GM23338 (cell line): ENCODE results near the gene DCAF4.

Experiments used
- EZH2 ChIP-seq: fragments of 200-600 bp; sonication (generic); IDR thresholded peaks from one replicate; pipeline ENCODE4 v1.8.0; 2017; ENCODE audit warnings: antibody characterized with exemption, mild to moderate bottlenecking, low read depth; ENCODE audit not compliant: unreplicated experiment
- EZH2phosphoT487 ChIP-seq: fragments of 200-600 bp; sonication (generic); IDR thresholded peaks from one replicate; pipeline ENCODE4 v1.8.1; 2018; ENCODE audit warnings: antibody characterized with exemption; ENCODE audit not compliant: unreplicated experiment
- JUNB ChIP-seq: IDR thresholded peaks from one replicate; pipeline ENCODE4 v1.6.1; 2016; ENCODE audit warnings: antibody characterized with exemption; ENCODE audit not compliant: unreplicated experiment
- POLR2AphosphoS5 ChIP-seq: IDR thresholded peaks from 2 replicates; pipeline ENCODE4 v1.6.1; 2016; ENCODE audit warnings: antibody characterized with exemption, low read depth
- TF ChIP-seq, protein P1 (sequence below), 2 experiments: fragments of 200-600 bp in 1 of 2; sonication (generic) in 1 of 2; conservative IDR thresholded peaks; 2 replicates each; pipeline versions ENCODE4 v1.5.1 to v1.6.1; 2016 to 2017; ENCODE audit warnings: antibody characterized with exemption in 2 of 2, low read depth in 2 of 2, mild to moderate bottlenecking in 2 of 2, moderate library complexity in 1 of 2
- TF ChIP-seq, protein P2 (sequence below): IDR thresholded peaks from one replicate; pipeline ENCODE4 v1.6.1; 2018; ENCODE audit warnings: antibody characterized with exemption; ENCODE audit not compliant: unreplicated experiment

- TF ChIP-seq POLR2AphosphoS5 (no peak), EZH2phosphoT487 (no peak), EZH2 (no peak), JUNB (no peak)
- TF ChIP-seq, protein P1, sequence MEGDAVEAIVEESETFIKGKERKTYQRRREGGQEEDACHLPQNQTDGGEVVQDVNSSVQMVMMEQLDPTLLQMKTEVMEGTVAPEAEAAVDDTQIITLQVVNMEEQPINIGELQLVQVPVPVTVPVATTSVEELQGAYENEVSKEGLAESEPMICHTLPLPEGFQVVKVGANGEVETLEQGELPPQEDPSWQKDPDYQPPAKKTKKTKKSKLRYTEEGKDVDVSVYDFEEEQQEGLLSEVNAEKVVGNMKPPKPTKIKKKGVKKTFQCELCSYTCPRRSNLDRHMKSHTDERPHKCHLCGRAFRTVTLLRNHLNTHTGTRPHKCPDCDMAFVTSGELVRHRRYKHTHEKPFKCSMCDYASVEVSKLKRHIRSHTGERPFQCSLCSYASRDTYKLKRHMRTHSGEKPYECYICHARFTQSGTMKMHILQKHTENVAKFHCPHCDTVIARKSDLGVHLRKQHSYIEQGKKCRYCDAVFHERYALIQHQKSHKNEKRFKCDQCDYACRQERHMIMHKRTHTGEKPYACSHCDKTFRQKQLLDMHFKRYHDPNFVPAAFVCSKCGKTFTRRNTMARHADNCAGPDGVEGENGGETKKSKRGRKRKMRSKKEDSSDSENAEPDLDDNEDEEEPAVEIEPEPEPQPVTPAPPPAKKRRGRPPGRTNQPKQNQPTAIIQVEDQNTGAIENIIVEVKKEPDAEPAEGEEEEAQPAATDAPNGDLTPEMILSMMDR (conservative IDR thresholded peaks at IDR 0.05; ENCODE audit: low read depth in 2 of 2), result no peak
- TF ChIP-seq, protein P2, sequence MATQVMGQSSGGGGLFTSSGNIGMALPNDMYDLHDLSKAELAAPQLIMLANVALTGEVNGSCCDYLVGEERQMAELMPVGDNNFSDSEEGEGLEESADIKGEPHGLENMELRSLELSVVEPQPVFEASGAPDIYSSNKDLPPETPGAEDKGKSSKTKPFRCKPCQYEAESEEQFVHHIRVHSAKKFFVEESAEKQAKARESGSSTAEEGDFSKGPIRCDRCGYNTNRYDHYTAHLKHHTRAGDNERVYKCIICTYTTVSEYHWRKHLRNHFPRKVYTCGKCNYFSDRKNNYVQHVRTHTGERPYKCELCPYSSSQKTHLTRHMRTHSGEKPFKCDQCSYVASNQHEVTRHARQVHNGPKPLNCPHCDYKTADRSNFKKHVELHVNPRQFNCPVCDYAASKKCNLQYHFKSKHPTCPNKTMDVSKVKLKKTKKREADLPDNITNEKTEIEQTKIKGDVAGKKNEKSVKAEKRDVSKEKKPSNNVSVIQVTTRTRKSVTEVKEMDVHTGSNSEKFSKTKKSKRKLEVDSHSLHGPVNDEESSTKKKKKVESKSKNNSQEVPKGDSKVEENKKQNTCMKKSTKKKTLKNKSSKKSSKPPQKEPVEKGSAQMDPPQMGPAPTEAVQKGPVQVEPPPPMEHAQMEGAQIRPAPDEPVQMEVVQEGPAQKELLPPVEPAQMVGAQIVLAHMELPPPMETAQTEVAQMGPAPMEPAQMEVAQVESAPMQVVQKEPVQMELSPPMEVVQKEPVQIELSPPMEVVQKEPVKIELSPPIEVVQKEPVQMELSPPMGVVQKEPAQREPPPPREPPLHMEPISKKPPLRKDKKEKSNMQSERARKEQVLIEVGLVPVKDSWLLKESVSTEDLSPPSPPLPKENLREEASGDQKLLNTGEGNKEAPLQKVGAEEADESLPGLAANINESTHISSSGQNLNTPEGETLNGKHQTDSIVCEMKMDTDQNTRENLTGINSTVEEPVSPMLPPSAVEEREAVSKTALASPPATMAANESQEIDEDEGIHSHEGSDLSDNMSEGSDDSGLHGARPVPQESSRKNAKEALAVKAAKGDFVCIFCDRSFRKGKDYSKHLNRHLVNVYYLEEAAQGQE, result no peak
These were observed 23.3 kb upstream of the DCAF4 start for GRCh38 chr14:72902801-72903530.
